Umbilical cord (tissue), 2 donors: ENCODE data around the gene LAG3. TPM values are rescaled to one million over a fixed set of nuclear protein-coding genes. Genes with fewer than 3 reads are reported as not detected.

Experiments used
- DNase-seq: peaks from one replicate; pipeline ENCODE4 v3.0.0-alpha.2; 2015; ENCODE audit warnings: low spot score
- total RNA-seq: library from RNA; depleted of rRNA; stranded (reverse); fragments of >200 nt; gene quantifications from one replicate; pipeline ENCODE4 v1.2.3, GENCODE V29; 2014; ENCODE audit warnings: low replicate concordance; ENCODE audit not compliant: insufficient read depth

Gene LAG3
- total RNA-seq, 1 donor from 2014 or later: 1.7 TPM

DNA sequence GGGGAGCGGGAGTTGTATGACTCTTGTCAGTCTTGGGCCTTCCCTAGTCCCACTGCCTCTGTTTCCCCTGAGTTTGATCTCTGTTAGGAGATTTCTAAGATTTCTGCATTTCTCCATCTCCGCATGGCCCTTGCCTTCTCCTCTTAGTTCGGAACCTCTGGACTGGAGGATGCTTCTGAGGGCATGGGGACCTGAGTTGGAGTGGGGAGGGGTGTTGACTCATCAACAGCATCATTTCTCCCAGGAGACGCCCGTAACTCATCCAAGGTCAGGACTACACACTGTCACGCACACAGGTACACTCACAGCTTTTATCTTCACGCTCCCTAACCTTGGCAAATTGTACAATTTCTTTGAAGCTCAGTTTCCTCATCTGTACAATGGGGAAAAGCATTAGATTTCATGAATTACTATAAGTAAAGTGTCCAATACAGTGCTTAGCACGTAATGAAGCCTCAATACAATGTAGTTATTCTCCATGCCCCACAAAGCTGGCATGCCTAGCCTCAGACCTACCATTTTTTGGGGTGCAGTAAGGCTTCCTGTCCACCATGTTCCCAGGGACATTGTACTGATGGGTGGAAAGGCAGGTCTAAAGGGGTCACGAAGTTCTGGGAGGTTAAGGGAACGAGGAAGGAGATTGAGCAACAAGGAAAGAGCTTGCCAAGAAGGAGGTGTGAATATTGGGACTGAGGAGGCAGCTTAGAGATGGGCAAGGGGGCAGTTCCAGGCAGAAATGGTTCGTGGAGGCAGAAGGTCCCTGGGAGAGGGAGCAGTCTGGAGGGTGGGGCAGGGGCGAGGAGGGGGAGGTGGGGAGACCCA is 600 bp upstream of the LAG3 start:
- no peak for DNase-seq

DNA sequence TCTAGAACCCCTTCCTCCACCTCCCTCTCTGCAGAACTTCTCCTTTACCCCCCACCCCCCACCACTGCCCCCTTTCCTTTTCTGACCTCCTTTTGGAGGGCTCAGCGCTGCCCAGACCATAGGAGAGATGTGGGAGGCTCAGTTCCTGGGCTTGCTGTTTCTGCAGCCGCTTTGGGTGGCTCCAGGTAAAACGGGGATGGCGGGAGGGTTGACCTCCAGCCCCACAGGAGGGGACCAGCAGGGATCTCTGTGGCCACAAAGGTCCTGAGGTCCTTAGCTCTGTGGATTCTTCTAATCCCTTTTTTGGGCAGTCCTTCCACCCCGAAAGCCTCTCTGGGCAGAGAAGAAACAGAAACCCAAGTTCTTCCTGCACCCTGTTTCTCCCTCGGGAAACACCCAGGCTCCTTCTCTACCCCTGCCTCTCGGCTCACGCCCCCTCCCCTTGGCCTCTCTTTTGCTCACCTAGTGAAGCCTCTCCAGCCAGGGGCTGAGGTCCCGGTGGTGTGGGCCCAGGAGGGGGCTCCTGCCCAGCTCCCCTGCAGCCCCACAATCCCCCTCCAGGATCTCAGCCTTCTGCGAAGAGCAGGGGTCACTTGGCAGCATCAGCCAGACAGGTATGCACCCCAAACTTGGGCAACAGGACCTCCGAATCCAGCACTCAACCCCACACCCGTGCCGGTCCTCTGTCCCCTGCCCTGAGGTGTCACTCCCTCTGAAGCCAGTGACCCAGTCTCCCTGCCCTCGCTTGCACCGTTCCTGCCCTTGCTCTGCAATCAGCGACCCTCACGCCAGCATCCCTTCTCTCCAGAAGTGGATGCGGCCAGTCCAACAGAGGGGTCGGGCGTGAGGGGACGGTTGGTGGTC is 638 bp downstream of the LAG3 start:
- no peak for DNase-seq

DNA sequence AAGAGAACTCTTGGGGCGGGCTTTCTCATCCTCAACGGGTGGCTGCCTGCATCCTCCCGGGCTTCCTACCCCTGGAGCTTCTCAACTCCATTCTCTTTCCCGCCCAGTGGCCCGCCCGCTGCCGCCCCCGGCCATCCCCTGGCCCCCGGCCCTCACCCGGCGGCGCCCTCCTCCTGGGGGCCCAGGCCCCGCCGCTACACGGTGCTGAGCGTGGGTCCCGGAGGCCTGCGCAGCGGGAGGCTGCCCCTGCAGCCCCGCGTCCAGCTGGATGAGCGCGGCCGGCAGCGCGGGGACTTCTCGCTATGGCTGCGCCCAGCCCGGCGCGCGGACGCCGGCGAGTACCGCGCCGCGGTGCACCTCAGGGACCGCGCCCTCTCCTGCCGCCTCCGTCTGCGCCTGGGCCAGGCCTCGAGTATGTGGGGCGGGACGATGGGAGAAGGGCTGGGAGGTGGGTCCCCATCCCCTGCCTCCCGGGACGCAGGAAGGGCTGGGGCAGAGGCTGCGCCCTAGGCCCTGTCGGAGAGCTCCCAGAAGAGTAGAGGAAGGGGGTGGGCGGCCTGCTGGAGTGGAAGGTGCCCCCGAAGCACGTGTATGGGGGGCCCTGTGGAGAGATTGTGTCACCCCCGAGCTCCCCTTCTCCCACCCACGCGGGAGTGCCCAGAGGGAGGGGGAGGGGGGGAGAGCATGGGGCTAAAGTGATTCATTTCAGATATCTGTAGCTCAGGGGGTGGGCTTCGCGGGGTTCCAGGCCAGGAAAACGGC is 1.5 kb downstream of the LAG3 start:
- DNase-seq: no peak

DNA sequence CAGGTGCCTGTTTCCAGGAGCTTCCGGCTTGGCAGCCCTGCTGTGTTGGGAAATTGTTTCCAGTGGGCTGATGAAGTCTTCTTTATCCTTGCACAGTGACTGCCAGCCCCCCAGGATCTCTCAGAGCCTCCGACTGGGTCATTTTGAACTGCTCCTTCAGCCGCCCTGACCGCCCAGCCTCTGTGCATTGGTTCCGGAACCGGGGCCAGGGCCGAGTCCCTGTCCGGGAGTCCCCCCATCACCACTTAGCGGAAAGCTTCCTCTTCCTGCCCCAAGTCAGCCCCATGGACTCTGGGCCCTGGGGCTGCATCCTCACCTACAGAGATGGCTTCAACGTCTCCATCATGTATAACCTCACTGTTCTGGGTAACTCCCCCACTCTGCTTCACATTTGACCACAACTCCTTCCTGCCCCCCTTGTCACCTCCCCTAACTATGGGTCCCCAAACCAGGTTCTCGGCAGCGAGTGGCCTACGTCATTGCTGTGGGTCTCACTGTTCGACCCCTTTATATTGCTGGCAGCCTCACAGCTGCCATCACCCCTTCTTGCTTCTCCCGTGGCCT is 2.3 kb downstream of the LAG3 start:
- DNase-seq: no peak

GRCh38 chr12:6775185-6776174 is 3.2 kb downstream of the LAG3 start:
- DNase-seq: no peak

DNA sequence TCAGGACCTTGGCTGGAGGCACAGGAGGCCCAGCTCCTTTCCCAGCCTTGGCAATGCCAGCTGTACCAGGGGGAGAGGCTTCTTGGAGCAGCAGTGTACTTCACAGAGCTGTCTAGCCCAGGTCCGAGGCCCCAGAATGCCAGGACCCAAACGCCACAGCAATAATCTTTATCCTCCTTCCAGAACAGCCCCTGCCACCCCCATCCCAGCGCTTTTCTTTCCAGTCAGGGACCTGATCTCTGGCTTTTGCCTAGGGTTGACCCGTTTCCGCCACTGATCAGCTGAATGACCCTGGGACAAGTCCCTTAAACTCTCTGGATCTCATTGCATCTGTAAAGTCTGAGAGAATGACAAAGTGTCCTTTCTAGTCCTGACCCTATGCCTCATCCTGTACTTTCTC is 5.1 kb downstream of the LAG3 start:
- DNase-seq: no peak

DNA sequence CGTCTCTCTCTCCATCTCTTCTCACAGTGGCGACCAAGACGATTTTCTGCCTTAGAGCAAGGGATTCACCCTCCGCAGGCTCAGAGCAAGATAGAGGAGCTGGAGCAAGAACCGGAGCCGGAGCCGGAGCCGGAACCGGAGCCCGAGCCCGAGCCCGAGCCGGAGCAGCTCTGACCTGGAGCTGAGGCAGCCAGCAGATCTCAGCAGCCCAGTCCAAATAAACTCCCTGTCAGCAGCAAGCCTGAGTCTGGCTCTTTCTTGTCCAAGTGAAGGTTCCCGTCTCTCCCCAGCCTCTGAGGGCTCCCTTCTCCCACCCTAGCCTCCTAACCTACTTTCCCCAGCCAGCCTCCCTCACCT is 5.9 kb downstream of the LAG3 start:
- DNase-seq: peak; percentile 25

DNA sequence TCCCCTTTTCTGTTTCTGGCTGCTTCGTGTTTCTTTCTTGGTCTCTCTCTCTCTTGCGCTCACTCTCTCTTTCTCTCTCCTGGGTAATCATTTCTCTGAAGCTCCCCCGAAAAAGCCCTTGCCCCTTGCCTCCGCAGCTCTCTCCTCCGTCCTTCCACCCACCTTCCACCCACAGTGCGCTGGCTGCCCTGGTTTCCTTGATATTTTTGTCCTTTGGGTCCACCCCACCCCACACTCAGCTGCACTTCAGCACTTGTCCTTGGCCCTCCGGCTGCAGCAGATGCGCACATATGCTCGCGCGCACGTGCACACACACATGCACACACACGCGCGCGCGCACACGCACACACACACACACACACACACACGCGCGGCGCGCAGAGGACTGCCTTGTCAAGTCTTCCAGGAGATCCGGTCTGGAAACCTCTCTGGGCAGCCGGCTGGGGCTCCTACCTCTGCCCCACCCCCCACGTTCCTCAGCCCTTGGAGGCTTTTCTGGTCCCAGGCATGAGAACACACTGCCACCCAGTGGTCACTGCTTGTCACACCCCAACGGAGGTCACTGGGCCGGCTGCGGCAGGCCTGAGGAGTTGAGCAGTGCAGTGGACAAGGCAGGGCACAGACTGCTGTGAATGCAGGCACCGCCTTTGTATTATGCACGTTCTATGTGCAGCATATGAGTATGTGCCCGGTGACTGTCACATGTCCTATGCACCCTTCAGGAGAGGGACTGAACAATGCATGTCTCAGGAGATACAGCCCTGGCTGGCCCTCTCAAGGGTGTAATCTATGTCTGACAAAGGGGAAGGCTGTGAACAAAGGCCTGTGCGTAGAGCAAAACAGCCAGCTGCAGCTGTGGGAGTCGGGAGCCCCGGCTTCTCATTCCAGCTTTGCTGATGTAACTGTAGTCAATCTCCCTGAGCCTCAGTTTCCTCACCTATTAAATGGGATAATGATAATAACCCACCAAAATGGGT is 6.5 kb downstream of the LAG3 start:
- DNase-seq: peak; percentile 98

- no peak for DNase-seq
Observed at GRCh38 chr12:6779708-6780432, 7.5 kb downstream of the LAG3 start.

- no peak for DNase-seq
Observed at GRCh38 chr12:6780573-6780972, 8.3 kb downstream of the LAG3 start.

DNA sequence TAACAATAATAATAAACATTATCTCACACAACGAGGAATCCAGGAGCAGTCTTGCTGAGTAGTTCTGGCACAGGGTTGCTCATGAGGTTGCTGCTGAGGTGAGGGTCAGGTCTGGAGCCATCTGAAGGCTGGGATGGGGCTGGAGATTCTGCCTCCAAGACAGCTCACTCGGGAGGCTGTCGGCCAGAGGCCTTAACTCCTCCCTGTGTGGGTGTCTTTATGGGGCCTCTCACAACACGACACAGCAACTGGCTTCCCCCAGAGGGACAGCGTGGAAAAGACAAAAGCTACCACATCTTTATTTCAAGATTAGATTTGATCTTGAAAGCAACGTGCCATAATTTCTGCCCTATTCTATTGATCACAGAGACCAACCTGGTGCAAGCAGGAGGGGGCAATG is 9.8 kb downstream of the LAG3 start:
- DNase-seq: no peak

GRCh38 chr12:6782850-6783566 is 10.7 kb downstream of the LAG3 start:
- DNase-seq: no peak

- DNase-seq: no peak
Observed at GRCh38 chr12:6783828-6784227, 11.5 kb downstream of the LAG3 start.

GRCh38 chr12:6784296-6784695 is 12.0 kb downstream of the LAG3 start:
- no peak for DNase-seq

GRCh38 chr12:6784761-6785160 is 12.4 kb downstream of the LAG3 start:
- DNase-seq: no peak

DNA sequence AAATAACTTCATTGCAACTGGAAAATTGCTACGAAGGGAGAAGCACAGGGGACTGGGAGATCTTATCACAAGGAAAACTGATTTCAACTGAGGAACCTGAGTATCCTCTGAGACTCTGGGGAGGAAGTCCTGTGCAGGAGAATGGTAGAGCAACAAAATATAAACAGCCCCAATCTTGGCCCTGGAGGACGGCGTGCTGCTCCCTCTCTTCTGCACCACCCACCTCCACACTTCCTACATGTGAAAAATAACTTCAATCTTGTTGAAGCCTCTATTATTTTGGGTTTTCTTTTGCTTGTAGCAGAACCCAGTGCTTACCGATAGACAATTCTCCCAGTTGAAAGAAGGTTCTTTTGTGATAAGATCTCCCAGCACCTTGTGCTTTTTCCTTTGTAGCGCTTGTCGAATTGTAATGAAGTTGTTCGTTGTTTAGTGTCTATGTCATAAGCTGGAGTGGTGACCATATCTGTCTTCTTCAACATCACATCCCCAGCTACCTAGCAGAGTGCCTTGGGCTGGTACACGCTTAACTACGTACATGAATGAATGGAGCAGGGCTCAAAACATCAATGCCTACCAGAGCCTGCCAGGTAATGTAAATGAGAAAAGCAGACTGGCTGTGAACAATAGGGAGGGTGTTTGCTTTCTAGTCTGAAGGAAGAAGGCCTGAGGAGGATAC is 14.2 kb downstream of the LAG3 start:
- no peak for DNase-seq

- DNase-seq: no peak
Observed at GRCh38 chr12:6787309-6787708, 15.0 kb downstream of the LAG3 start.
